PC-9 (cell line): ENCODE results near the gene IGSF8.

ENCODE experiments used
- CTCF ChIP-seq: fragments of 200-600 bp; sonication (generic); conservative IDR thresholded peaks from 2 replicates; pipeline ENCODE4 v1.6.1; 2017; ENCODE audit warnings: mixed run types, antibody characterized with exemption, mild to moderate bottlenecking, moderate library complexity
- EZH2 ChIP-seq: fragments of 200-600 bp; sonication (generic); IDR thresholded peaks from 2 replicates; pipeline ENCODE4 v1.8.0; 2017; ENCODE audit warnings: antibody characterized with exemption, low read depth

GRCh38 chr1:160133990-160134770 lies 35.8 kb upstream of the IGSF8 start:
- TF ChIP-seq CTCF (no peak), EZH2 (no peak)
